ENCODE measurements around the gene STEAP1B.

The STEAP1B gene

GRCh38 chr7:22474645-22475044 lies 25.3 kb downstream of the STEAP1B start:
- DNase-seq (ENCODE audit: low read depth): no peak
- no peak for TF ChIP-seq POLR2A (IDR thresholded peaks at IDR 0.05; ENCODE audit: extremely low read depth, insufficient read length)
- TF ChIP-seq MYC (IDR thresholded peaks at IDR 0.05; ENCODE audit: low read depth, low read length): no peak
- no peak for TF ChIP-seq MAX (IDR thresholded peaks at IDR 0.05; ENCODE audit: low read depth, low read length)
- no peak for TF ChIP-seq CTCF (IDR thresholded peaks at IDR 0.05; ENCODE audit: low read depth, low read length)
- H3K4me3 ChIP-seq (ENCODE audit: low read depth, low read length): no peak overlapping the region

- H3K4me3 ChIP-seq (ENCODE audit: low read depth, low read length): no peak overlapping the region
- no peak for TF ChIP-seq MAX (IDR thresholded peaks at IDR 0.05; ENCODE audit: low read depth, low read length)
- no peak for TF ChIP-seq CTCF (IDR thresholded peaks at IDR 0.05; ENCODE audit: low read depth, low read length)
- TF ChIP-seq MYC (IDR thresholded peaks at IDR 0.05; ENCODE audit: low read depth, low read length): no peak
- TF ChIP-seq POLR2A (IDR thresholded peaks at IDR 0.05; ENCODE audit: extremely low read depth, insufficient read length): no peak
- no peak for DNase-seq (ENCODE audit: low read depth)
Observed at GRCh38 chr7:22470981-22471380, 29.0 kb downstream of the STEAP1B start.

- DNase-seq (ENCODE audit: low read depth): no peak
- TF ChIP-seq CTCF (IDR thresholded peaks at IDR 0.05; ENCODE audit: low read depth, low read length) (no peak), MYC (IDR thresholded peaks at IDR 0.05; ENCODE audit: low read depth, low read length) (no peak), POLR2A (IDR thresholded peaks at IDR 0.05; ENCODE audit: extremely low read depth, insufficient read length) (no peak), MAX (IDR thresholded peaks at IDR 0.05; ENCODE audit: low read depth, low read length) (no peak)
- no peak overlapping the region for H3K4me3 ChIP-seq (ENCODE audit: low read depth, low read length)
Observed at GRCh38 chr7:22469371-22470143, 30.4 kb downstream of the STEAP1B start.

- TF ChIP-seq MAX (IDR thresholded peaks at IDR 0.05; ENCODE audit: low read depth, low read length) (no peak), CTCF (IDR thresholded peaks at IDR 0.05; ENCODE audit: low read depth, low read length) (no peak), MYC (IDR thresholded peaks at IDR 0.05; ENCODE audit: low read depth, low read length) (no peak), POLR2A (IDR thresholded peaks at IDR 0.05; ENCODE audit: extremely low read depth, insufficient read length) (no peak)
- H3K4me3 ChIP-seq (ENCODE audit: low read depth, low read length): no peak overlapping the region
- DNase-seq (ENCODE audit: low read depth): no peak
Observed at GRCh38 chr7:22468609-22469008, 31.4 kb downstream of the STEAP1B start.

- TF ChIP-seq MAX (IDR thresholded peaks at IDR 0.05; ENCODE audit: low read depth, low read length) (no peak), CTCF (IDR thresholded peaks at IDR 0.05; ENCODE audit: low read depth, low read length) (no peak), POLR2A (IDR thresholded peaks at IDR 0.05; ENCODE audit: extremely low read depth, insufficient read length) (no peak), MYC (IDR thresholded peaks at IDR 0.05; ENCODE audit: low read depth, low read length) (no peak)
- no peak overlapping the region for H3K4me3 ChIP-seq (ENCODE audit: low read depth, low read length)
- no peak for DNase-seq (ENCODE audit: low read depth)
Observed at GRCh38 chr7:22464299-22464698, 35.7 kb downstream of the STEAP1B start.
